GM18507 (cell line): Measurements from ENCODE around the gene SWAP70.
"Not testable (repeated sequence)": the region's sequence is repeated elsewhere in the genome, so short reads cannot be mapped to it uniquely, and the experiment has no call there.

Experiments
- DNase-seq: peaks from one replicate; pipeline ENCODE4 v3.0.0; 2011; ENCODE audit warnings: low read depth; ENCODE audit not compliant: insufficient read length; ENCODE audit errors: extremely low spot score
- FAIRE-seq: peaks from 2 replicates; lab custom pipeline; 2011; peaks lifted over from hg19 to GRCh38; lab: Jason Lieb, UNC

SWAP70 gene

DNA sequence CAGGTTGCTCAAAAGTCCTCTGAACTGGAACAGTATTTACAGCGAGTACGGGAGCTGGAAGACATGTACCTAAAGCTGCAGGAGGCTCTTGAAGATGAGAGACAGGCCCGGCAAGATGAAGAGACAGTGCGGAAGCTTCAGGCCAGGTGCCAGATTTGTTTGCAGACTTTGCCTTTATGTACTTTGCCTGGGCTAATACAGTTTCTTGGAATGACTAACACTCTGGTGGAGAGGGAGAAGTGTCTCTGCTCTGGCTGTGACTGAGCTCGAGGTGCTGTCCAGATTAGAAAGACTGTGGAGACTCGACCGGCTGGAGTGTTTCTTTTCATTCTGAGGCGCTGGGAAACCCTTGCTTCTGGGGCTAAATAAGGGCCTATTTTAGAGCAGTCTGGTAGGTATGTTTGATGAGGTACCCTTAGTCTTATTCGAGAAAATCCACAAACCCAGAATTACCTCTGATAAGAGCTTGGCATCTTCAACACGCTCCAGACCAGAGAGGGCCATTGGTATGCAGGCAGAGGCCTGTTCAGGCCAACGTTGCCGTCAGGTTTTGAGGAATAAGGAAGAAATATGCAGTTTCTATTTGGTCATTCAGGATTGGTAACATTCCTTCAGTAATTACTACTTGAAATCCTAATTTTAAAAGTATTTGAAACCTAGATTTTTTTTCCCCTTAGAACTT is 76.5 kb downstream of the SWAP70 start:
- DNase-seq (no peak), FAIRE-seq (no peak)

DNA sequence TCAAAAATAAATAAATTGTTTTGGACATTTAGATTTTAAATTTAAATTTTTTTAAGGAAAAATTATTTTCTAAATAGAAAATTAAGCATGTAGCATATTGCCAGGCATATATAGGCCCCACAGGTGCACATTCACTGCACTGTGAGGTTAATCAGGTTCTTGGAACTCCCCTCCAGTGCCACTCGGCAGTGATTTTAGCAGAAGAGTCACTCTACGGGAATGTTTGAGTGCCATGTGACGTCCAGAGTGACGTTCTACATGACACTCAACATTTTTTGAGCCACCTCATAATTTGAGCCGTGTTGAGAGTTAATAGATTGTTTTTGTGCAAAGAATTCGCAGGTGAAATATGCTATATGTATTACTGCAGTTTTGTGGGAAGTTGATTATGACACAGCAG is 77.4 kb downstream of the SWAP70 start:
- no peak for FAIRE-seq
- DNase-seq, result no peak

DNA sequence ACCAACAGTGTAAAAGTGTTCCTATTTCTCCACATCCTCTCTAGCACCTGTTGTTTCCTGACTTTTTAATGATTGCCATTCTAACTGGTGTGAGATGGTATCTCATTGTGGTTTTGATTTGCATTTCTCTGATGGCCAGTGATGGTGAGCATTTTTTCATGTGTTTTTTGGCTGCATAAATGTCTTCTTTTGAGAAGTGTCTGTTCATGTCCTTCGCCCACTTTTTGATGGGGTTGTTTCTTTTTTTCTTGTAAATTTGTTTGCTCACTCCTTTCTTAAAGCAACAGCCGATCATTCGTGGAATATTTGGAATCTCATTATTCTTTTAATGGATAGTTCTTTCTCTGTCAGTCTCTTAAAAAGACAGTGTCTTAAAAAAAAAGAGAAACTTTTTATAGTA is 79.6 kb downstream of the SWAP70 start:
- DNase-seq, FAIRE-seq: not testable (repeated sequence)

DNA sequence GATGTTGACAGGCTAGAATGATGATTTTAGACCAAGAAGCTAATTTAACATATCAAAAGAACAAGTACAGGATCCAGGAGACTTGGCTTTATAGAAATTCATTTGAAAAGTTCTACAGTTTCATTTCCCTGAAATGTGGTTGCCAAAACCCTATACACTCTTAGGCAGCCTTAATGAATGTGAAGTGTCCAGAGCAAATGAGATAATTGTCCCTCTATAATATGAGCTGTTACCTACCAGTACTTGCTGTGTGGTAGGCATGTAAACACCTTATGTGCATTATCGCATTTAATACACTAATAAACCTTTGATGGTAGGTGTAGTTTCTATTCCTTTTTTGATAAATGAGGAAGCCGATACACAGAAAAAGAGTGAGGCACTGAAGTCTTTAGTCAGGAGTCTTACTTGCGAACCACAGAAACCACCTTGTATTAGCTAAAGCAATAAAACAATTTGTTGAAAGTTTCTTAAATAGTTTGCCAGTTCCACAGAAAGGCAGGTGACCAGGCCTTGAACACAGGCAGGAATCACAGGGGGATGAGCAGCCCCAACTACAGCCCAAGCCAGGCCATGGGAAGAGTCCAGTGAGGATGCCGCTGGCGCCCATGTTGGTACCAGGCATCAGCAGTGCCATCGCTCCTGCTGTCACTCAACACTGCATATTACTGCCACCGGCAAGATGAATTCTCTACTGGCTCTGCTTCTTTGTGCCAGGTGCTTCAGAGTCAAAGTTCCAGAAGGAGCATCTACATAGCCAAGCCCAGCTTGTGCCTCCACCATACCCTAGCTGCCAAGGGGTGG is 81.7 kb downstream of the SWAP70 start:
- peak; percentile 78 for FAIRE-seq
- no peak for DNase-seq

DNA sequence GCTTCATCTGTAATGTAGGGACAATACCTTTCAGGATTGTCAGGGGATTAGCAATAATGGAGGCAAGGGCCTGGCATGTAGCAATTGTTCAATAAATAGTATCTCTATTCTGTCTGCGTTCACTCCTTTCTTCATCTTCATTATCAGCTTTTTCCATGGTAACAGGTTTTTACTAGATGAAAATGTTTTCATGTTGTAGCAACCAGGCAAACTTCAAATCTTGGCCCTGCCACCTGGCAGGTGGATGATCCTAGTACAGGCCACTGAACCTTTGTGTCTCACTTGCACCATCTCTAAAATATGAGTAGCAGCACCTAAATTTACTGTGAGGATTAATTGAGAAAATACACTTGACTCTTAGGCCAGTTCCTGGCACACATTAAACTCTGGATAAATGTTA is 83.4 kb downstream of the SWAP70 start:
- FAIRE-seq, result no peak
- DNase-seq, result no peak

GRCh38 chr11:9747828-9748227 is 84.0 kb downstream of the SWAP70 start:
- DNase-seq, result no peak
- no peak for FAIRE-seq

DNA sequence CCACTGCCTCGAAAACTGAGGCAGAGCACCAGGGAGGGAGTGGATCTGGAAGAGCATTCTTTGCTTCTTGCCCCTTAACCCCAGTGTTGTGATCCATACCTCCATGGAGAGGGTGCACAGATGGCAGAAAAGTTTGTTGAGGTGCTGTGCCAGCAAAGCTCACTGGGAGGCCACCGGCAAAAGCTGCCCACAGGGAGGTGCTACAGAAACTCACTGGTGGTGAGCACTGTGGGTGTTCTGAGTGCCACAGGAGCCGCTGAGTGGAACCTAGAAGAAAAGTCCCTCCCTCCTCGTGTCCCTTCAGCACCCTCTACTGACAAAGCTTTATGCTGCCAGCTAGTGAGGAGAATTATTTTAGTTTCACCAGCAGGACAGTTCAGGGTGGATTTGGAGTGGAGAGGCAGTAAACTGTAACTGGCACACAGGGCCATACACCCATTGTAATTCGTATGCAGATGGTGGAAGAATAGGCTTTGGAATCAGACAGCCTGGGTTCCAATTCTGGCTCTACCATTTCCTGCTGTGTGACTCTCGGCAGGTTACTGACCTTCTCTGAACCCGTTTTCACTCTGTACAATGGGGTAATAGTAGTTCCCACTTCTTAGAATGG is 84.6 kb downstream of the SWAP70 start:
- peak; percentile 96 for FAIRE-seq

GRCh38 chr11:9750551-9750950 is 86.7 kb downstream of the SWAP70 start:
- FAIRE-seq, result no peak

More for the DNA sequence above, 84.6 kb downstream of the SWAP70 start:
- DNase-seq, result peak; percentile 56

DNA sequence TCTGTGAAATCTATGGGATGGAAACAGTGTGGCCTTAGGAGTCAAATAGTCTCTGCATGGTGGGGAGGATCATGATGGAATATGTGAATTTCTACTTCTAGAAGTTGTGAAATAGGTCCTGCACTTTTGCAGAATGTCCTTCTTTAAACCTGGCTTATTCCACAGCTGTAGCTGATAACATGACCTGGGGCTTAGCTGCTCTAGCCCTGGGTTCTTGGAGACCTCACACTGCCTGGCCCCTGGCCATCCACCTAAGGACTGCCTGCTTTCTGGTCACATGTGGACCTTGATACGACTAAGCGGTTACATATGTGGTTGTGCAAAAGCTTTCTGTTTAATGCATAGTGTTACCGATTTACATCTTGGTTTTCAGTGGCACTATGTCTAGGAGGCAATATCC is 88.2 kb downstream of the SWAP70 start:
- DNase-seq, result no peak
- FAIRE-seq, result no peak

More at GRCh38 chr11:9750551-9750950, 86.7 kb downstream of the SWAP70 start:
- no peak for DNase-seq

- peak; percentile 41 for FAIRE-seq
- DNase-seq, result no peak
These were observed 89.1 kb downstream of the SWAP70 start for GRCh38 chr11:9753021-9753420.

GRCh38 chr11:9754010-9754471 is 90.2 kb downstream of the SWAP70 start:
- FAIRE-seq, result no peak
- DNase-seq, result no peak

DNA sequence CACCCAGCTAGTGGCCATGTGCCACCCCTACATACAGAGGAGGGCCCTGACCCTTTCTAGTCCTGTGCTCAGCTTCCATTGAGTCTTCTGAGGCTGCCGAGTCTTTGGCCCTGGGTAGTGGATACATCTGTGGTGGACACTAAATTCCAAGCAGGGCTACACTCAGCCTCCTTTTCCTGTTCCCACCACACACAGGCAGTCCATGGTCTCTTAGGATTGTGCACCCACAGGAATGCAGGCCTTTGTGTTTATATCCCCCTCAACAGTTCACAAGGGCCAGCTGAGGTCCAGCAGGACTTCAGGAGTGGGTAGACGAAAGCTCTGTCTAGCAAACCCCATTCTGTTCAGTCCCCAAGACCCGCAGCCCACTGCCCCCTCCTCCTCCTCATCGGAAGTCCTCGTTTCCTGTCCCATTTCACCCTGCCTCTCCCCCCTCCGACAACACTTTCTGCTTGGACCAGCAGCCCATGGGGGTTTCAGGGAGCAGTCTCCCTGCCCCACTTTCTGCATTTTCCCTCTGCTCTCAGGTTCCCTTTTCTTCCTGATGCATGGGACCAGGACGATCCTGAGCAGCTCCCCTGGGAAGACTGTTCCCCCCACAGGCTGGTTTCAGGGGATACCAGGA is 91.8 kb downstream of the SWAP70 start:
- FAIRE-seq (no peak), DNase-seq (no peak)

DNA sequence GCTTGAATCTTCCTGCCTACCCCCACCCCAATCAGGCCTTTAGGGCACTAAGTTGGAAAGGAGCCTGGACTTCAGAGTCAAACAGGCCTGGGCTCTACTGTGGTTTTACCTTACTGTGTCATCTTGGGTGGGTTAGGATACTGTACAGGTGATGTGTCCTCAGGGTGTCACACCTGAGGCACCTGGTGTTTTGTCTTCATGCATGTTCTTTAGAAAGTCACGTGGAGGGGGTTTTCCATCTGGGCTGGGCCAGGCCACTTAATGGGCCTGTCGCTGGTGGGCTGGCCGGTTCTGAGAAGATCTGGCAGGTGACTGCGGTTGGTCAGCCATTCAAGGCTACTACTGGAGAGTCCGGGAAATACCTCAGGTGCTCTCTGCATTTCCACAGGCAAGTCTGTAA is 92.6 kb downstream of the SWAP70 start:
- FAIRE-seq (no peak), DNase-seq (no peak)

GRCh38 chr11:9756878-9757277 is 93.0 kb downstream of the SWAP70 start:
- FAIRE-seq, result no peak
- DNase-seq, result no peak

- DNase-seq, result peak; percentile 94
- FAIRE-seq, result peak; percentile 79
These were observed 94.1 kb downstream of the SWAP70 start for GRCh38 chr11:9757809-9758636.

DNA sequence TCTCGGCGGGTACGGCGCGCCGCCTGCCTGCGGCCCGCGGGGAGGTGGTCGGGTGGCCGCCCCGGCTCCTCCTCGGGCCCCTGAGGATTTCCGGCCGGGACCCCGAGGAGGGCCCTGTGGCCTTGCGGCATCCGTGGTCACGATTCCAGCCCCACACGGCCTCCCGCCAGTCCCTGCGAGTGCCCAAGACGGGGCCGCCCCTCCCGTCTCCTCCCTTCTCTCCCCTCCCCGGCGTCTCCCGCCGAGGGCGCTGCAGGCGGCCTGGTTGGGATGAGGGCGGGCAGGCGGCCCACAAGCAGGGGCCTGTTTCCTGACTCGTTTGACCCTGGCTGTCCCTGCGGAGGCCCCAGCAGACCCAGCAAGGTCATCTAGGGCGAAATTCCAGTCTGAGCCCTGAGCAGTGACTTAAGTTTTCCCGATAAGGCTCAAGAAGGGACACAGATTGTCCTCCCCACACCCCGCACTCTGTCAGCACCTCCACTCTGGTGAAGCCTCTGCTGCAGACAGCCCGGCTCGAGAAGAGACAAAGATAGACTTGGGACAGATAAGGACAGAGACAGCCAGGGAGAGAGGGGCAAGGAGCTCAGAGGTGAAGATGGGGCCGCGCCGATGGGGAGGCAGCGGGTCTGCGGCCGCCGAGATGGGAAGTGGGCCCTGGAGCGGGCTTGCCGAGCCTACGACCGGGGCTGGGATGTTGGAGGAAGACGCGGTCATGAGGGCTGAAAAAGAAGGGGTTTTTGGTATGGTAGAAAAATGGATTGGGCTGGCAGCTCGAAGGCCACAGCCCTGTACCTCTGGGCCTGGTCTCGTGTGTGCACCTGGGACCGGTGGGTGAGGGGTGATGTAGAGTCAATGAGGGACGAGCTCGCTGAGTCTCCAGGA is 95.0 kb downstream of the SWAP70 start:
- DNase-seq, result no peak
- FAIRE-seq, result no peak

DNA sequence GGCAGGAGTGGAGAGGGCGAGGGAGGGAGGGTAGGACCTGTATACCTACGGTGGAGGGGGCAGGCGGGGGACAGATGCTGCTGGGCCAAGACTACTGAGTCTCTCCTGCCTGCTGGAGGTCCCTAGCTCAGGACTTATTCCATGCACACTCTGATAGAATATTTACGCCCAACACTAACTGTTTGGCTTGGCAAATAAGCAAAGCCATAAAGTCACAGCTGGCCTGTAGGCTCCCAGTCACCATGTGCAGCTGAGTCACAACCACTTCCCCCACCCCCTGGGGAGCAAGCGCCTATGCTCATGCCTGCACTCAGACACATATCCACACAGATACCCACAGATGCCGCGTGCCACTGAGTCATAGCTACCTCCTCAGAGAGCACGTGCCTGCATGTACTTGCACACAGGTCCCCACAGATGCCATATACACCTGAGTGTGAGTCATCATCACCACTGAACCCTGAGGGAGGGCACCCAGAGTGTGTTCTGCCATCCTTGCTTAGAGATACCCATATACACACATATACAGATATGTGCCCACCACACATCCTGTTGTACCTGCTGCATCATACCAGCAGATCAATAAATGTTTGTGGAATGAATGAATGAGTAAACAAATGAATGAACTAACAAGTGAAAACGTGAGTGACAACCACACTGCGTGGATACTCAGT is 95.8 kb downstream of the SWAP70 start:
- DNase-seq (peak; percentile 52), FAIRE-seq (peak; percentile 61)

DNA sequence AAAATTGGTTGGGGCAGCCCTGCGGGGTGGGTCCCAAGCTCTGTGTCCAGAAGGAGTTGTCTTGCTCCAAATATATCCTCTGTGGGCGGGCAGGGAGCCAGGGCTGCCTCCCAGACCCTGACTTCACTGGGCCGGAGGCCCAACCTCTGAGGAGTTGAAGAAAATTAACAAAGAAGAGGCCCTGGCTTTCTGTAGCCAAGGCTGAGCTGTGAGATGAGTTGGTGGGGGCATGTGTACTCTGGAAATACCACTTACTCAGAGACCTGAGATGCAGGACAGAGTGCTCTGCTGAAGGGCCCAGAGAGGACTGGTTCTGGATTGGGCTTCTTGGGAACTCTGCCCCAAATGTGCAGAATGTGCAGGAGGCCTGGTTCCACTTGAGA is 96.3 kb downstream of the SWAP70 start:
- FAIRE-seq (no peak), DNase-seq (no peak)
